Measurements from ENCODE around the gene NR6A1. TPM values are rescaled to one million over a fixed set of nuclear protein-coding genes. Genes with fewer than 3 reads are reported as not detected.
A peak's percentile ranks its signal among the peaks of the same experiment; 100 is the strongest.

Gene NR6A1
- total and polyA plus RNA-seq, 2 experiments from 2014 or later = 44.2 to 139 TPM

DNA sequence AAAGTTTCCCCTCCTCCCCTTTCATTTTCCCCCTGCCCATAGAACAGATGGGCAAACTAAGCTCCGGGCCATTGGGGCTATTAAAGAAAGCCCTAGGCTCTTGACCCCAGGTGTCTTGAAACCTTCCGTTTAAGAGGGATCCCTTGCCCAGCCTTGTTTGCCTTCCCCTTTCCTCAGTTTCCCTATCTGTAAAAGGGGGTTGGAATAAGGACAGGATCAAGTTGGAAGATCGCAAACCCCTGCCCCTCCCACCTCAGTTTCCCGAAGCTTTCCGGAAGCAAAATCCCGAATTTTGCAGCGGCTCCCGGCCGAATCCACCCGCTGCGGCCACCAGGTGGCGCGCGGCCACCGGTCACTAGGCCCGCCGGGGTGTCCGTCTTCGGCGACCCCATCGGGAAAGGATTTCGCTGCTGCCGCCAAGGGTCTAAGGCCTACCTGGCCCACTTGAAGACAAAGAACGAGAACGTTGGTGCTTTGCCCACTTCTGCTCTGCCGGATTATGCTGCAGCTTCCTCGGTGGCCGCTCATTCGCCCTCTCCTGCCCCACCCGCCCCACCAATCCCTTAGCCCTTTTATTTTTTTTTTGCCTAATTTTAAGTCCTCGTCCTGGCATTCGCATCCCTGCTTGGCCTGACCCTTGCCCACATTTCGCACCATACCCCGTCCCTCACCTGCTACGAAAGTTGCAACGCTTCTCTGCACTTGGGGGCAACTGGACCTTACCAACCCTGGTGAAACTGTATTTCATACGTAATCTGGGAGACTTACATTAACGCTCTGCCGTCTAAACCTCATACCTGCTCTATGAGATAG, 962 bp upstream of the NR6A1 start:
- peaks cover 28% of the 10 kb centered on the region for H3K27me3 Mint-ChIP-seq (ENCODE audit: insufficient read depth, low read depth, poor library complexity)
- H3K27me3 ChIP-seq (ENCODE audit: insufficient read depth) = peaks cover 55% of the 10 kb centered on the region
- H3K27ac ChIP-seq (ENCODE audit: low read depth) = no peak overlapping the region
- peaks cover 24% of the 10 kb centered on the region for H3K79me2 ChIP-seq (replicated peaks; ENCODE audit: insufficient read depth)
- peaks cover 34% of the 10 kb centered on the region for H3K4me1 Mint-ChIP-seq
- no peaks in the 10 kb centered on the region; the same call in 2 of the 3 replicates for H3K9me3 Mint-ChIP-seq
- H3F3A ChIP-seq (replicated peaks; ENCODE audit: low read depth) = peaks cover 13% of the 10 kb centered on the region; the same call in 1 of the 2 replicates
- H3K4me1 ChIP-seq (ENCODE audit: insufficient read depth) = peaks cover 23% of the 10 kb centered on the region
- peak; percentile 10 for ATAC-seq
- H3K27ac Mint-ChIP-seq = no peak overlapping the region; the same call in 1 of the 2 replicates
- H3K4me2 ChIP-seq = peak overlapping the region; percentile 73
- peaks cover 21% of the 10 kb centered on the region for H4K20me1 ChIP-seq (replicated peaks; ENCODE audit: insufficient read depth)
- no peaks in the 10 kb centered on the region; the same call in 2 of the 3 replicates for H3K36me3 Mint-ChIP-seq (ENCODE audit: low read depth)
- peak overlapping the region; percentile 87 for H2AFZ ChIP-seq
- H3K4me3 Mint-ChIP-seq = peak overlapping the region; percentile 80
- no peaks in the 10 kb centered on the region for H3K9me2 ChIP-seq (ENCODE audit: insufficient read depth)
- peak; percentile 90 for DNase-seq (ENCODE audit: low spot score)
- no peaks in the 10 kb centered on the region; the same call in 1 of the 2 replicates for H3K36me3 ChIP-seq (ENCODE audit: insufficient read depth)
- H3K4me3 ChIP-seq = peak overlapping the region; percentile 56
- no peak for TF ChIP-seq EZH2 (IDR thresholded peaks at IDR 0.05; ENCODE audit: low read depth, unreplicated experiment)
- TF ChIP-seq, protein P1, sequence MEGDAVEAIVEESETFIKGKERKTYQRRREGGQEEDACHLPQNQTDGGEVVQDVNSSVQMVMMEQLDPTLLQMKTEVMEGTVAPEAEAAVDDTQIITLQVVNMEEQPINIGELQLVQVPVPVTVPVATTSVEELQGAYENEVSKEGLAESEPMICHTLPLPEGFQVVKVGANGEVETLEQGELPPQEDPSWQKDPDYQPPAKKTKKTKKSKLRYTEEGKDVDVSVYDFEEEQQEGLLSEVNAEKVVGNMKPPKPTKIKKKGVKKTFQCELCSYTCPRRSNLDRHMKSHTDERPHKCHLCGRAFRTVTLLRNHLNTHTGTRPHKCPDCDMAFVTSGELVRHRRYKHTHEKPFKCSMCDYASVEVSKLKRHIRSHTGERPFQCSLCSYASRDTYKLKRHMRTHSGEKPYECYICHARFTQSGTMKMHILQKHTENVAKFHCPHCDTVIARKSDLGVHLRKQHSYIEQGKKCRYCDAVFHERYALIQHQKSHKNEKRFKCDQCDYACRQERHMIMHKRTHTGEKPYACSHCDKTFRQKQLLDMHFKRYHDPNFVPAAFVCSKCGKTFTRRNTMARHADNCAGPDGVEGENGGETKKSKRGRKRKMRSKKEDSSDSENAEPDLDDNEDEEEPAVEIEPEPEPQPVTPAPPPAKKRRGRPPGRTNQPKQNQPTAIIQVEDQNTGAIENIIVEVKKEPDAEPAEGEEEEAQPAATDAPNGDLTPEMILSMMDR (conservative IDR thresholded peaks at IDR 0.05; ENCODE audit: low read depth in 2 of 2) = peak; percentile 86 to 92
- 0 out of 2 replicates have a peak, but pooled peaks have one; percentile 17 for TF ChIP-seq ZNF331 (CRISPR knock-in tag; IDR thresholded peaks at IDR 0.05; ENCODE audit: low read depth)
- TF ChIP-seq CREB1 (CRISPR knock-in tag; IDR thresholded peaks at IDR 0.05; ENCODE audit: low read depth) = 0 out of 2 replicates have a peak, but pooled peaks have one; percentile 11
- TF ChIP-seq ZNF114 (CRISPR knock-in tag; IDR thresholded peaks at IDR 0.05) = peak; percentile 70; the same call in 1 of the 2 replicates

DNA sequence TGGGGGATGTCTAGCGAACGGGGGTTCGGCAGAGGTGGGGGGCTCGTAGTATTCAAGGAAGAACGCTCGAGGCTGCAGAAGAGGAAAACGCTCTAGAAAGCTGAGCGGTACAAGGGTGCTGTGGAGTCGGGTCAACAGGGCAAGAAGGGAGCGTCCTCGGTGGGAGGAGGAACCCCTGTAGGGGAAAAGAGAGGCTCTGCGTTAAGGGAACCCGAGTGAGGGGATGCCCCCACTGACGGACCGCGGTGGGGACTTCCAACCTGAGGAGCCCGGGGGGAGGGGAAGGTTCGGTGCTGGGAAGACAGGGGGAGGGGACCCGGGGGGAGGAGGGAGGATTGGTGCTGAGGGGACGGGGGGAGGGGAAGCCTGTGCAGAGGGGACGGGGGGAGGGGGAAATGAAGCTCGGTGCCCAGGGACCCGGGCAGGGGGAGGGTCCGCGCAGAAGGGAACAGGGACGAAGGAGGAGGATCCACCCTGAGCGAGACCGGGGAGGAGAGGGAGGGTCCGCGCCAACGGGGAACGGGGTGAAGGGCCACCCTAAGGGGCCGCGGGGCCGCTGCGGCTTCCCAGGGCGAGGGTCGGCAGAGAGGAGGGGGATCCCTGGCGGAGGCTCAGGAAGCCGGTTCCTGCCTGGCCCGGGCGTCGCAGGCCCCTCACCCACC, 621 bp downstream of the NR6A1 start:
- peaks cover 53% of the 10 kb centered on the region for H3K27me3 ChIP-seq (ENCODE audit: insufficient read depth)
- peaks cover 39% of the 10 kb centered on the region for H3K4me1 ChIP-seq (ENCODE audit: insufficient read depth)
- DNase-seq (ENCODE audit: low spot score) (peak; percentile 76), ATAC-seq (peak; percentile 3)
- peak overlapping the region; percentile 94 for H3K27ac Mint-ChIP-seq
- H3K79me2 ChIP-seq (replicated peaks; ENCODE audit: insufficient read depth) = peaks cover 40% of the 10 kb centered on the region
- peak overlapping the region; percentile 56 for H3K4me3 ChIP-seq
- H3K4me1 Mint-ChIP-seq = peaks cover 43% of the 10 kb centered on the region; the same call in 2 of the 3 replicates
- no peaks in the 10 kb centered on the region for H3K36me3 ChIP-seq (ENCODE audit: insufficient read depth)
- no peak overlapping the region for H2AFZ ChIP-seq
- H3K9me3 Mint-ChIP-seq = no peaks in the 10 kb centered on the region
- H3F3A ChIP-seq (replicated peaks; ENCODE audit: low read depth) = peaks cover 6% of the 10 kb centered on the region; the same call in 1 of the 2 replicates
- H3K9me2 ChIP-seq (ENCODE audit: insufficient read depth) = no peaks in the 10 kb centered on the region
- TF ChIP-seq ZNF114 (CRISPR knock-in tag; IDR thresholded peaks at IDR 0.05) = no peak
- TF ChIP-seq CREB1 (CRISPR knock-in tag; IDR thresholded peaks at IDR 0.05; ENCODE audit: low read depth) = no peak
- TF ChIP-seq, protein P2, sequence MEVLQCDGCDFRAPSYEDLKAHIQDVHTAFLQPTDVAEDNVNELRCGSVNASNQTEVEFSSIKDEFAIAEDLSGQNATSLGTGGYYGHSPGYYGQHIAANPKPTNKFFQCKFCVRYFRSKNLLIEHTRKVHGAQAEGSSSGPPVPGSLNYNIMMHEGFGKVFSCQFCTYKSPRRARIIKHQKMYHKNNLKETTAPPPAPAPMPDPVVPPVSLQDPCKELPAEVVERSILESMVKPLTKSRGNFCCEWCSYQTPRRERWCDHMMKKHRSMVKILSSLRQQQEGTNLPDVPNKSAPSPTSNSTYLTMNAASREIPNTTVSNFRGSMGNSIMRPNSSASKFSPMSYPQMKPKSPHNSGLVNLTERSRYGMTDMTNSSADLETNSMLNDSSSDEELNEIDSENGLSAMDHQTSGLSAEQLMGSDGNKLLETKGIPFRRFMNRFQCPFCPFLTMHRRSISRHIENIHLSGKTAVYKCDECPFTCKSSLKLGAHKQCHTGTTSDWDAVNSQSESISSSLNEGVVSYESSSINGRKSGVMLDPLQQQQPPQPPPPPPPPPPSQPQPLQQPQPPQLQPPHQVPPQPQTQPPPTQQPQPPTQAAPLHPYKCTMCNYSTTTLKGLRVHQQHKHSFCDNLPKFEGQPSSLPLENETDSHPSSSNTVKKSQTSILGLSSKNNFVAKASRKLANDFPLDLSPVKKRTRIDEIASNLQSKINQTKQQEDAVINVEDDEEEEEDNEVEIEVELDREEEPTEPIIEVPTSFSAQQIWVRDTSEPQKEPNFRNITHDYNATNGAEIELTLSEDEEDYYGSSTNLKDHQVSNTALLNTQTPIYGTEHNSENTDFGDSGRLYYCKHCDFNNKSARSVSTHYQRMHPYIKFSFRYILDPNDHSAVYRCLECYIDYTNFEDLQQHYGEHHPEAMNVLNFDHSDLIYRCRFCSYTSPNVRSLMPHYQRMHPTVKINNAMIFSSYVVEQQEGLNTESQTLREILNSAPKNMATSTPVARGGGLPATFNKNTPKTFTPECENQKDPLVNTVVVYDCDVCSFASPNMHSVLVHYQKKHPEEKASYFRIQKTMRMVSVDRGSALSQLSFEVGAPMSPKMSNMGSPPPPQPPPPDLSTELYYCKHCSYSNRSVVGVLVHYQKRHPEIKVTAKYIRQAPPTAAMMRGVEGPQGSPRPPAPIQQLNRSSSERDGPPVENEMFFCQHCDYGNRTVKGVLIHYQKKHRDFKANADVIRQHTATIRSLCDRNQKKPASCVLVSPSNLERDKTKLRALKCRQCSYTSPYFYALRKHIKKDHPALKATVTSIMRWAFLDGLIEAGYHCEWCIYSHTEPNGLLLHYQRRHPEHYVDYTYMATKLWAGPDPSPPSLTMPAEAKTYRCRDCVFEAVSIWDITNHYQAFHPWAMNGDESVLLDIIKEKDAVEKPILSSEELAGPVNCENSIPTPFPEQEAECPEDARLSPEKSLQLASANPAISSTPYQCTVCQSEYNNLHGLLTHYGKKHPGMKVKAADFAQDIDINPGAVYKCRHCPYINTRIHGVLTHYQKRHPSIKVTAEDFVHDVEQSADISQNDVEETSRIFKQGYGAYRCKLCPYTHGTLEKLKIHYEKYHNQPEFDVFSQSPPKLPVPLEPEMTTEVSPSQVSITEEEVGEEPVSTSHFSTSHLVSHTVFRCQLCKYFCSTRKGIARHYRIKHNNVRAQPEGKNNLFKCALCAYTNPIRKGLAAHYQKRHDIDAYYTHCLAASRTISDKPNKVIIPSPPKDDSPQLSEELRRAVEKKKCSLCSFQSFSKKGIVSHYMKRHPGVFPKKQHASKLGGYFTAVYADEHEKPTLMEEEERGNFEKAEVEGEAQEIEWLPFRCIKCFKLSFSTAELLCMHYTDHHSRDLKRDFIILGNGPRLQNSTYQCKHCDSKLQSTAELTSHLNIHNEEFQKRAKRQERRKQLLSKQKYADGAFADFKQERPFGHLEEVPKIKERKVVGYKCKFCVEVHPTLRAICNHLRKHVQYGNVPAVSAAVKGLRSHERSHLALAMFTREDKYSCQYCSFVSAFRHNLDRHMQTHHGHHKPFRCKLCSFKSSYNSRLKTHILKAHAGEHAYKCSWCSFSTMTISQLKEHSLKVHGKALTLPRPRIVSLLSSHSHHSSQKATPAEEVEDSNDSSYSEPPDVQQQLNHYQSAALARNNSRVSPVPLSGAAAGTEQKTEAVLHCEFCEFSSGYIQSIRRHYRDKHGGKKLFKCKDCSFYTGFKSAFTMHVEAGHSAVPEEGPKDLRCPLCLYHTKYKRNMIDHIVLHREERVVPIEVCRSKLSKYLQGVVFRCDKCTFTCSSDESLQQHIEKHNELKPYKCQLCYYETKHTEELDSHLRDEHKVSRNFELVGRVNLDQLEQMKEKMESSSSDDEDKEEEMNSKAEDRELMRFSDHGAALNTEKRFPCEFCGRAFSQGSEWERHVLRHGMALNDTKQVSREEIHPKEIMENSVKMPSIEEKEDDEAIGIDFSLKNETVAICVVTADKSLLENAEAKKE (CRISPR knock-in tag; IDR thresholded peaks at IDR 0.05) = no peak
- no peak for TF ChIP-seq EZH2phosphoT487 (IDR thresholded peaks at IDR 0.05; ENCODE audit: unreplicated experiment)
- no peak; the same call in 1 of the 2 replicates for TF ChIP-seq POLR2AphosphoS5 (IDR thresholded peaks at IDR 0.05; ENCODE audit: low read depth)
- TF ChIP-seq, protein P3, sequence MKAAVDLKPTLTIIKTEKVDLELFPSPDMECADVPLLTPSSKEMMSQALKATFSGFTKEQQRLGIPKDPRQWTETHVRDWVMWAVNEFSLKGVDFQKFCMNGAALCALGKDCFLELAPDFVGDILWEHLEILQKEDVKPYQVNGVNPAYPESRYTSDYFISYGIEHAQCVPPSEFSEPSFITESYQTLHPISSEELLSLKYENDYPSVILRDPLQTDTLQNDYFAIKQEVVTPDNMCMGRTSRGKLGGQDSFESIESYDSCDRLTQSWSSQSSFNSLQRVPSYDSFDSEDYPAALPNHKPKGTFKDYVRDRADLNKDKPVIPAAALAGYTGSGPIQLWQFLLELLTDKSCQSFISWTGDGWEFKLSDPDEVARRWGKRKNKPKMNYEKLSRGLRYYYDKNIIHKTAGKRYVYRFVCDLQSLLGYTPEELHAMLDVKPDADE (IDR thresholded peaks at IDR 0.05) = no peak
- H3K27me3 Mint-ChIP-seq (ENCODE audit: insufficient read depth, low read depth, poor library complexity) = peaks cover 17% of the 10 kb centered on the region
- H3K4me3 Mint-ChIP-seq = peak overlapping the region; percentile 80
- H3K36me3 Mint-ChIP-seq (ENCODE audit: low read depth) = no peaks in the 10 kb centered on the region
- H3K4me2 ChIP-seq = peak overlapping the region; percentile 73
- no peak overlapping the region for H3K27ac ChIP-seq (ENCODE audit: low read depth)
- H4K20me1 ChIP-seq (replicated peaks; ENCODE audit: insufficient read depth) = peaks cover 23% of the 10 kb centered on the region
